ENCODE results near the gene COX19. TPM values are rescaled to one million over a fixed set of nuclear protein-coding genes. Genes with fewer than 3 reads are reported as not detected.
A peak's percentile ranks its signal among the peaks of the same experiment; 100 is the strongest.

COX19 gene
- total RNA-seq, 1 donor from 2014 or later: 20.3 TPM

DNA sequence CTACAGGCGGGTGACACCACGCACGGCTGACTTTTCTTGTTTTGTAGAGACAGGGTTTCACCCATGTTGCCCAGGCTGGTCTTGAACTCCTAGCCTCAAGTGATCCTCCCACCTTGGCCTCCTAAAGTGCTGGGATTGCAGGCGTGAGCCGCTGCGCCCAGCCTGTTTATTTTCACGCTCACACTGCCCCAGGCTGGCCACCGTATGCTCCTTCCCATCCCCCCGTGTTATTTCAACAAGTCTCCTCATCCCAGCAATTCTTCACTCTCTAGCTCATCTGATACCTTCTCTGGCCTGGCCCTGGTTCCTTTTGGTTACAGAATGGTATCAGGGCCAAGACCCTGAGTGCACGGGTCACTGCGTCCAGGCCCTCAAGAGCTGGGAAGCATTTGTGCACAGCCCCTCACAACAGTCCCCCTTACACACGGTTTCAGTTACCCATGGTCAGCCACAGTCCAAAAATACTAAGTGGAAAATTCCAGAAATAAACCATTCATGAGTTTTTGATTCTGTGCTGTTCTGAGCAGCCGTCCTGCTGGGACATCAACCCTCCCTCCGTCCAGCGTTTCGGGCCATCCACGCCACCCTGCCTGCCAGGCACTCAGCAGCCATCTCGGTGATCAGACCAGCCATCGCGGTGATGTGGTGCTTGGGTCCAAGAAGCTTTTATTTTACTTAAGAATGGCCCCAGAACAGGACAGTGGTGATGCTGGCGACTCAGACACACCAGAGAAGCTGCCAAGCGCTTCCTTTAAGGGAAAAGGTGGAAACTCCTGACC, 8.9 kb downstream of the COX19 start:
- Mint-ChIP-seq H3K4me3 (ENCODE audit: low read depth) (no peak overlapping the region), H3K27me3 (peaks cover 3% of the 10 kb centered on the region), H3K27ac (peak overlapping the region; percentile 11), H3K4me1 (ENCODE audit: low read depth) (peaks cover 2% of the 10 kb centered on the region), H3K36me3 (ENCODE audit: insufficient read depth) (peaks cover 14% of the 10 kb centered on the region), H3K9me3 (ENCODE audit: low read depth) (no peaks in the 10 kb centered on the region)
- TF ChIP-seq, protein P1, sequence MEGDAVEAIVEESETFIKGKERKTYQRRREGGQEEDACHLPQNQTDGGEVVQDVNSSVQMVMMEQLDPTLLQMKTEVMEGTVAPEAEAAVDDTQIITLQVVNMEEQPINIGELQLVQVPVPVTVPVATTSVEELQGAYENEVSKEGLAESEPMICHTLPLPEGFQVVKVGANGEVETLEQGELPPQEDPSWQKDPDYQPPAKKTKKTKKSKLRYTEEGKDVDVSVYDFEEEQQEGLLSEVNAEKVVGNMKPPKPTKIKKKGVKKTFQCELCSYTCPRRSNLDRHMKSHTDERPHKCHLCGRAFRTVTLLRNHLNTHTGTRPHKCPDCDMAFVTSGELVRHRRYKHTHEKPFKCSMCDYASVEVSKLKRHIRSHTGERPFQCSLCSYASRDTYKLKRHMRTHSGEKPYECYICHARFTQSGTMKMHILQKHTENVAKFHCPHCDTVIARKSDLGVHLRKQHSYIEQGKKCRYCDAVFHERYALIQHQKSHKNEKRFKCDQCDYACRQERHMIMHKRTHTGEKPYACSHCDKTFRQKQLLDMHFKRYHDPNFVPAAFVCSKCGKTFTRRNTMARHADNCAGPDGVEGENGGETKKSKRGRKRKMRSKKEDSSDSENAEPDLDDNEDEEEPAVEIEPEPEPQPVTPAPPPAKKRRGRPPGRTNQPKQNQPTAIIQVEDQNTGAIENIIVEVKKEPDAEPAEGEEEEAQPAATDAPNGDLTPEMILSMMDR (IDR thresholded peaks at IDR 0.05; ENCODE audit: unreplicated experiment): no peak
- DNase-seq (ENCODE audit: low spot score, unreplicated experiment): no peak

DNA sequence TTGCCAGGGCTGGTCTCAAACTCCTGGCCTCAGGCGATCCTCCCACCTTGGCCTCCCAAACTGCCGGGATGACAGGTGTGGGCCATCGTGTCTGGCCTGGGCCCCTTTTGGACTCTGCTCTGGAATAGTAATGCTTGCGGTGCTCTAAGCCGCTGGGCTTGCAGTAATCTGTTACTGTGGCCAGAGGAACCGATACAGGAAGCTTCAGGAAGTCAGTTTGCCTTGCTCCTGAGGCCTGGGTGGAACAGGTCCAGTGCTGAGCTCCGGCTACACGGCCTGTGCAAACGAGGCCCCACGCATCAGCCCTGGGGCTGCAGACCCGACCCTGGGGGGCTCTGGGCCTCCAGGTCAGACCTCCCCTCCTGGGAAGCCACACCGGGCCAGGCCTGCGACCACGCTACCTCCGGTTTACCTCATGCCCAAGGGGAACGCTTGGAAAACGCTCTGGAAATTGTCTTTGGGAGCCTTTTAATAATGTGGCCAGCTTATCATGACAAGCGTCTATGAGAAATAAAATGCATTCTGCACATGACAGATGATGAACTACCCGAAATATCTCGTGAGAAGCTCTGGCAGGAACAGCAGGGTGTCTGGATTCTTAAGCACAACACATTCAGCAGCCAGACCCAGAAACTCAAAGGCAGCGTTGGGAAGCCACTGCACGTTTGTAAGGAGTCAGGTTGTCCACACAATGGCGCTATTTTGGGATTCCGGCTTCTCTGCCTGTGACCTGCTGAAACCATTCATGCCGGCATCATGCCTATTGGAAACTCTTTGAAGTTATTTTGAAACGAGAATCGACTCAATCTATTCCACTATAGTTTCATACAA, 10.7 kb downstream of the COX19 start:
- H3K27me3 Mint-ChIP-seq: peaks cover 3% of the 10 kb centered on the region
- DNase-seq (ENCODE audit: low spot score, unreplicated experiment): no peak
- TF ChIP-seq, protein P1 (IDR thresholded peaks at IDR 0.05; ENCODE audit: unreplicated experiment): peak; percentile 17
- H3K27ac Mint-ChIP-seq: no peak overlapping the region
- H3K4me3 Mint-ChIP-seq (ENCODE audit: low read depth): no peak overlapping the region
- H3K4me1 Mint-ChIP-seq (ENCODE audit: low read depth): peaks cover 2% of the 10 kb centered on the region
- peaks cover 10% of the 10 kb centered on the region for H3K36me3 Mint-ChIP-seq (ENCODE audit: insufficient read depth)
- no peaks in the 10 kb centered on the region for H3K9me3 Mint-ChIP-seq (ENCODE audit: low read depth)

DNA sequence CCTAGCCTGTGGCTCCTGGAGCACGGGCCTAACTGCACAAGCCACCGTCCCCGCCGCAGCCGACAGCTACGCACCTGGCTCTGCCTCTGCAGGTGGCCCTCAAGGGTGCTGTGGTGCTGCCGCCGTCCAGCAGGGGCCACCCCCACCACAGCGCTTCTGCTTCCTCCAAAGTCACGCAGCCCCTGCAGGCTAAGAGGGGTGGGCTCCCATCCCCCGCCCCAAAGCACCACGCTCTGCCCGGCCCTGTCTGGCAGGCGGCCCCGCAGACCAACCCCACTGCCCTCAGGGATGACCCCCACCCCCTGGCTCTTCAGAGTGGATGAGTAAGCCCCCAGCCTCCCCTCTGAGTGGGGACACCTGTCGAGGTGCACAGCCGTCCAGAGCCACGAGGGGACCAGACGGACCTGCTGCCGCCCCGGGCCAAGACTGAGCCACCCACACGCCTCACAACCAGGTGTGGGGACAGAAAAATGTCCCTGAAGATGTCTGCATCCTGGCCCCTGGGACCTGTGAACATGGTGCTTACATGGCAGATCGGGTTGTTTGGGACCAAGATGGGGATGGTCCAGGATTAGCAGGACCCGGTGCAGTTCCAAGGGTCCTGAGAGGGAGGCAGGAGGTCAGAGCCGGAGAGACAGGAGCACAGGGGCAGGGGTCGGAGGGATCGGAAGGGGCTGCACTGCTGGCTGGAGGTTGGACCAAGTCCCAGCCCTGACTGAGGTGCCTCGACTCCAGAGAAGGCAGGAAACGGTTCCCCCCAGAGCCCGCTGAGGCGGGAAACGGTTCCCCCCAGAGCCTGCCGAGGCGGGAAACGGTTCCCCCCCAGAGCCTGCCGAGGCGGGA, 11.9 kb downstream of the COX19 start:
- Mint-ChIP-seq H3K27ac (no peak overlapping the region), H3K9me3 (ENCODE audit: low read depth) (no peaks in the 10 kb centered on the region), H3K36me3 (ENCODE audit: insufficient read depth) (peaks cover 10% of the 10 kb centered on the region), H3K4me3 (ENCODE audit: low read depth) (no peak overlapping the region), H3K27me3 (peaks cover 3% of the 10 kb centered on the region), H3K4me1 (ENCODE audit: low read depth) (peaks cover 2% of the 10 kb centered on the region)
- TF ChIP-seq, protein P1 (IDR thresholded peaks at IDR 0.05; ENCODE audit: unreplicated experiment): no peak
- DNase-seq (ENCODE audit: low spot score, unreplicated experiment): no peak

DNA sequence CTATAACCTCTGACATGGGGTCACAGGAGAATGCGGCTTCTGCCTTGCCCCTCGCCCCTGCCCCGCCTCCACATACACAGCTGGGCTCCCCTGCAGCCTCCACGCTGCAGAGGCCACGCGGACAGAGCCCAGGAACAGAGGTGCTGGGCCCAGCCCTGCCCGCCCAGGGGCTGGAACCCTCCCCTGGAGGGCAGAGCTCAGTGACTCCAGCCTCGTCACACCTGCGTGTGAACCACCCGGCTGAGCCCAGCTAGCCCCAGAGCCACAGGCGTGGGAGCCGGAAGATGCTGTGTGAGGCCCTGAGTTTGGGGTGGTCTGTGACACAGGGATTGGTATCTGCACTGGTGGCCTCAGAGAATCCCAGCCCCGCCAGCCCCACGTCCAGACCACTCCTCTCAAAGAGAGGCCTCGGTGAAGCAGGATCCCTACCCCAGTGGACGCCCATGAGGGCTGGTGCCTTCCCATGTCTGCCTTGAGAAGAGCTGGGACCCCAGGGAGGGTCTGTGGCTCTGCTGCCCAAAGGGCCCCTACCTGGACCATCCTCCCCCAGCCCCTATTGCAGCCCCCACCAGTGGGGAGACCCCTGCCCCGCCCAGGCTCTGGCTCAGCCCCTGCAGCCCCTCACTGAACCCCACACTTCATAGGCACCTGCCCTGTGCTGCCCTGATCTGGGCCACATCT, 12.8 kb downstream of the COX19 start:
- no peaks in the 10 kb centered on the region for H3K9me3 Mint-ChIP-seq (ENCODE audit: low read depth)
- no peak overlapping the region for H3K4me3 Mint-ChIP-seq (ENCODE audit: low read depth)
- no peak for DNase-seq (ENCODE audit: low spot score, unreplicated experiment)
- peaks cover 5% of the 10 kb centered on the region for H3K36me3 Mint-ChIP-seq (ENCODE audit: insufficient read depth)
- no peak overlapping the region for H3K27ac Mint-ChIP-seq
- TF ChIP-seq, protein P1 (IDR thresholded peaks at IDR 0.05; ENCODE audit: unreplicated experiment): no peak
- peaks cover 3% of the 10 kb centered on the region for H3K27me3 Mint-ChIP-seq
- H3K4me1 Mint-ChIP-seq (ENCODE audit: low read depth): peaks cover 2% of the 10 kb centered on the region
